ENCODE results near the gene CGNL1.

Gene CGNL1

GRCh38 chr15:57455929-57456328 lies 79.6 kb downstream of the CGNL1 start:
- DNase-seq (ENCODE audit: low read depth) = no peak
- no peak for TF ChIP-seq CTCF (IDR thresholded peaks at IDR 0.05; ENCODE audit: control insufficient read depth, extremely low read depth, insufficient read depth)
- H3K4me3 ChIP-seq (ENCODE audit: low read depth, low read length) = no peak overlapping the region

- TF ChIP-seq CTCF (IDR thresholded peaks at IDR 0.05; ENCODE audit: control insufficient read depth, extremely low read depth, insufficient read depth) = no peak
- DNase-seq (ENCODE audit: low read depth) = no peak
- H3K4me3 ChIP-seq (ENCODE audit: low read depth, low read length) = no peak overlapping the region
These were observed 80.3 kb downstream of the CGNL1 start for GRCh38 chr15:57456559-57456958.

- H3K4me3 ChIP-seq (ENCODE audit: low read depth, low read length) = no peak overlapping the region
- no peak for DNase-seq (ENCODE audit: low read depth)
- TF ChIP-seq CTCF (IDR thresholded peaks at IDR 0.05; ENCODE audit: control insufficient read depth, extremely low read depth, insufficient read depth) = no peak
These were observed 81.4 kb downstream of the CGNL1 start for GRCh38 chr15:57457726-57458125.

- no peak overlapping the region for H3K4me3 ChIP-seq (ENCODE audit: low read depth, low read length)
- no peak for DNase-seq (ENCODE audit: low read depth)
- no peak for TF ChIP-seq CTCF (IDR thresholded peaks at IDR 0.05; ENCODE audit: control insufficient read depth, extremely low read depth, insufficient read depth)
These were observed 82.1 kb downstream of the CGNL1 start for GRCh38 chr15:57458356-57458781.

GRCh38 chr15:57460208-57460816 lies 84.0 kb downstream of the CGNL1 start:
- no peak overlapping the region for H3K4me3 ChIP-seq (ENCODE audit: low read depth, low read length)
- no peak for TF ChIP-seq CTCF (IDR thresholded peaks at IDR 0.05; ENCODE audit: control insufficient read depth, extremely low read depth, insufficient read depth)
- no peak for DNase-seq (ENCODE audit: low read depth)

GRCh38 chr15:57461541-57461940 lies 85.2 kb downstream of the CGNL1 start:
- H3K4me3 ChIP-seq (ENCODE audit: low read depth, low read length) = no peak overlapping the region
- no peak for TF ChIP-seq CTCF (IDR thresholded peaks at IDR 0.05; ENCODE audit: control insufficient read depth, extremely low read depth, insufficient read depth)
- peak; percentile 34 for DNase-seq (ENCODE audit: low read depth)

GRCh38 chr15:57462381-57462780 lies 86.1 kb downstream of the CGNL1 start:
- no peak; the same call in 1 of the 2 replicates for TF ChIP-seq CTCF (IDR thresholded peaks at IDR 0.05; ENCODE audit: control insufficient read depth, extremely low read depth, insufficient read depth)
- DNase-seq (ENCODE audit: low read depth) = no peak
- H3K4me3 ChIP-seq (ENCODE audit: low read depth, low read length) = no peak overlapping the region
